Calu3 (cell line): ENCODE results near the gene PCYT2. TPM values are rescaled to one million over a fixed set of nuclear protein-coding genes. Genes with fewer than 3 reads are reported as not detected.

Experiments used
- BruUV-seq: library from RNA; stranded (reverse); fragments of 400-500 nt; replicated peaks from 2 replicates; lab custom pipeline; 2021; lab: Mats Ljungman, UMichigan
- CTCF ChIA-PET: fragments of 300-600 bp; sonication (Branson Sonifier 250); formaldehyde crosslinking; loops from one replicate; lab custom pipeline; 2022; ENCODE audit warnings: antibody characterized with exemption; lab: Charles Lee
- DNase-seq: peaks from one replicate; pipeline ENCODE4 v3.0.0; 2022
- H3K27ac Mint-ChIP-seq: one replicate; pipeline ENCODE4 v1.8.0; 2022; ENCODE audit warnings: mixed read lengths; ENCODE audit not compliant: unreplicated experiment
- H3K27me3 Mint-ChIP-seq: one replicate; pipeline ENCODE4 v1.8.0; 2022; ENCODE audit warnings: mixed read lengths; ENCODE audit not compliant: unreplicated experiment
- H3K36me3 Mint-ChIP-seq: one replicate; pipeline ENCODE4 v1.8.0; 2022; ENCODE audit warnings: mild to moderate bottlenecking, moderate library complexity, mixed read lengths; ENCODE audit not compliant: insufficient read depth, unreplicated experiment
- H3K4me1 Mint-ChIP-seq: one replicate; pipeline ENCODE4 v1.8.0; 2022; ENCODE audit warnings: mild to moderate bottlenecking, low read depth, mixed read lengths; ENCODE audit not compliant: unreplicated experiment
- H3K4me3 Mint-ChIP-seq: one replicate; pipeline ENCODE4 v1.8.0; 2022; ENCODE audit warnings: mild to moderate bottlenecking, low read depth, moderate library complexity, mixed read lengths; ENCODE audit not compliant: unreplicated experiment
- H3K9me3 Mint-ChIP-seq: one replicate; pipeline ENCODE4 v1.8.0; 2022; ENCODE audit warnings: low read depth, mixed read lengths; ENCODE audit not compliant: unreplicated experiment
- intact Hi-C: fragments of 100-400 bp; cut with micrococcal nuclease; formaldehyde crosslinking; loops from one replicate; pipeline ENCODE4 v1.10.0; 2022; ENCODE audit not compliant: unreplicated experiment
- total RNA-seq: library from RNA; stranded (reverse); gene quantifications from 2 replicates; pipeline ENCODE4 v1.2.3, GENCODE V29; 2022
- TF ChIP-seq, protein P1 (sequence below): fragments of 200-600 bp; IDR thresholded peaks from one replicate; pipeline ENCODE4 v1.8.0; 2022; ENCODE audit warnings: antibody characterized with exemption; ENCODE audit not compliant: unreplicated experiment

The PCYT2 gene
- total RNA-seq, 1 experiment from 2014 or later = 58.4 TPM

DNA sequence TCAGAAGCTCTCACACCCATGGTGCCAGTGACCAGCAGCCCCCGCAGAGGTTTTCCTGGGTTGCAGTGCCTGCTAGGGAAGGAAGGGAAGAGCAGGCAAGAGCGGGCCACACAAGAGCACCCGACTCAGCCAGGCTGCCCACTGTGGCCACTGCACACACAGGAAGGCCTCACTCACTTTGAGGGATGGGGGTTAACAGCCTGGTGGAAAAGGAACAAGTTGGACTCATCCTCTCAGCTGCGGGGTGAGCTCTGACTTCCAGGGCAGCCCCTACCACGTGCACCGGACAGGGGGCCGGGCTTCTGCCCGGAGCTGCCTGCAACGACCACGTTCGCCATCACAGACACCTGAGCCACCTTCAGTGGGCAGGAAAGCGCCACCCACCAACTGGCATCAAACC, 59.0 kb downstream of the PCYT2 start:
- CTCF ChIA-PET = interaction anchor here (0.6 kb wide), 1 partner anchor 141 kb away, joined by 3 read pairs; no protein-coding TSS in a partner anchor
- Mint-ChIP-seq H3K9me3 (no peaks in the 10 kb centered on the region), H3K4me1 (no peaks in the 10 kb centered on the region), H3K27ac (no peak overlapping the region), H3K4me3 (no peak overlapping the region), H3K36me3 (peaks cover 91% of the 10 kb centered on the region), H3K27me3 (no peaks in the 10 kb centered on the region)
- intact Hi-C loops = no loop called here
- DNase-seq = no peak
- no TSS peak for BruUV-seq
- TF ChIP-seq, protein P1, sequence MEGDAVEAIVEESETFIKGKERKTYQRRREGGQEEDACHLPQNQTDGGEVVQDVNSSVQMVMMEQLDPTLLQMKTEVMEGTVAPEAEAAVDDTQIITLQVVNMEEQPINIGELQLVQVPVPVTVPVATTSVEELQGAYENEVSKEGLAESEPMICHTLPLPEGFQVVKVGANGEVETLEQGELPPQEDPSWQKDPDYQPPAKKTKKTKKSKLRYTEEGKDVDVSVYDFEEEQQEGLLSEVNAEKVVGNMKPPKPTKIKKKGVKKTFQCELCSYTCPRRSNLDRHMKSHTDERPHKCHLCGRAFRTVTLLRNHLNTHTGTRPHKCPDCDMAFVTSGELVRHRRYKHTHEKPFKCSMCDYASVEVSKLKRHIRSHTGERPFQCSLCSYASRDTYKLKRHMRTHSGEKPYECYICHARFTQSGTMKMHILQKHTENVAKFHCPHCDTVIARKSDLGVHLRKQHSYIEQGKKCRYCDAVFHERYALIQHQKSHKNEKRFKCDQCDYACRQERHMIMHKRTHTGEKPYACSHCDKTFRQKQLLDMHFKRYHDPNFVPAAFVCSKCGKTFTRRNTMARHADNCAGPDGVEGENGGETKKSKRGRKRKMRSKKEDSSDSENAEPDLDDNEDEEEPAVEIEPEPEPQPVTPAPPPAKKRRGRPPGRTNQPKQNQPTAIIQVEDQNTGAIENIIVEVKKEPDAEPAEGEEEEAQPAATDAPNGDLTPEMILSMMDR = no peak

DNA sequence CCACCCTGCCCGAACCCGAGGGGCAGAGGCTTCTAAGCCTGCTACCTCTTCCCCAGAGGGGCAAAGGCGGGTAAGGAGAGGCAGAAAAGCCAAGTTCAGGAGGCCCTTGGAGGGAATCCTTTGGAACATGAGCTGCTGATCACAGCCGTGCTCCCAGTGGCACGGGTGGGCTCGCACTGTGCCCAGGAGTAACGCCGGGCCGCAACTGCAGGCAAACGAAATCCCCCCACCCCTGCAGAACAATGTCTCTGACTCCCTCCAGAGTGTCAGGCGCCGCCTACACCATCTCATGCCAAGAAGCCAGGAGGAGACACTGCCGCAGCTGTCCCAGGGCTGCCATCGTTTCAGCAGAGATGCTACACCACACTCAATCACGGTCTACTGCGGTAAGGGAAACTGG, 59.8 kb downstream of the PCYT2 start:
- H3K4me3 Mint-ChIP-seq = no peak overlapping the region
- intact Hi-C loops = no loop called here
- no peaks in the 10 kb centered on the region for H3K9me3 Mint-ChIP-seq
- no peak for DNase-seq
- no TSS peak for BruUV-seq
- TF ChIP-seq, protein P1 = no peak
- H3K27me3 Mint-ChIP-seq = no peaks in the 10 kb centered on the region
- no peak overlapping the region for H3K27ac Mint-ChIP-seq
- no peaks in the 10 kb centered on the region for H3K4me1 Mint-ChIP-seq
- CTCF ChIA-PET = no interaction called here
- peaks cover 91% of the 10 kb centered on the region for H3K36me3 Mint-ChIP-seq

Other genes with a start within 250 kb of the PCYT2 start
- 36.5 and 39.5 TPM in 2 replicates for gene OXLD1, start 244.8 kb downstream of the PCYT2 start, total RNA-seq
- gene CCDC137, start 244.7 kb downstream of the PCYT2 start, total RNA-seq = 37.5 and 37.8 TPM in 2 replicates
- gene ARL16, start 227.6 kb downstream of the PCYT2 start, total RNA-seq = 35.4 and 40.1 TPM in 2 replicates
- 160 and 167 TPM in 2 replicates for gene HGS, start 227.4 kb downstream of the PCYT2 start, total RNA-seq
- 94.7 and 101 TPM in 2 replicates for gene MRPL12, start 208.0 kb downstream of the PCYT2 start, total RNA-seq
- gene SLC25A10, start 199.1 kb downstream of the PCYT2 start, total RNA-seq = 66.5 and 72.3 TPM in 2 replicates
- 0.78 TPM in 1 of 2 replicates, not detected in the other for gene GCGR, start 107.2 kb downstream of the PCYT2 start, total RNA-seq
- 37.3 and 38.5 TPM in 2 replicates for gene MCRIP1, start 78.1 kb downstream of the PCYT2 start, total RNA-seq
- gene PPP1R27, start 76.3 kb downstream of the PCYT2 start, total RNA-seq = not detected in 2 replicates
- 750 and 777 TPM in 2 replicates for gene P4HB, start 50.9 kb downstream of the PCYT2 start, total RNA-seq
- 273 and 288 TPM in 2 replicates for gene ARHGDIA, start 40.1 kb downstream of the PCYT2 start, total RNA-seq
- 118 and 122 TPM in 2 replicates for gene ALYREF, start 19.8 kb downstream of the PCYT2 start, total RNA-seq
- gene ANAPC11, start 19.7 kb downstream of the PCYT2 start, total RNA-seq = 110 and 113 TPM in 2 replicates
- gene NPB, start 9.2 kb downstream of the PCYT2 start, total RNA-seq = 0.27 and 0.47 TPM in 2 replicates
- gene SIRT7, start 6.8 kb upstream of the PCYT2 start, total RNA-seq = 50.3 and 56.0 TPM in 2 replicates
- 36.1 and 37.9 TPM in 2 replicates for gene MAFG, start 16.3 kb upstream of the PCYT2 start, total RNA-seq
- 102 and 105 TPM in 2 replicates for gene PYCR1, start 25.9 kb upstream of the PCYT2 start, total RNA-seq
- gene MYADML2, start 35.8 kb upstream of the PCYT2 start, total RNA-seq = not detected in 2 replicates
- not detected in 2 replicates for gene NOTUM, start 49.8 kb upstream of the PCYT2 start, total RNA-seq
- 37.7 and 43.5 TPM in 2 replicates for gene ASPSCR1, start 66.2 kb upstream of the PCYT2 start, total RNA-seq
- gene CENPX, start 111.5 kb upstream of the PCYT2 start, total RNA-seq = 84.4 and 86.9 TPM in 2 replicates
- gene LRRC45, start 111.9 kb upstream of the PCYT2 start, total RNA-seq = 31.2 and 32.6 TPM in 2 replicates
- 8.0 and 9.3 TPM in 2 replicates for gene RAC3, start 120.3 kb upstream of the PCYT2 start, total RNA-seq
- gene DCXR, start 126.3 kb upstream of the PCYT2 start, total RNA-seq = 87.8 and 95.3 TPM in 2 replicates
- 26.4 and 33.5 TPM in 2 replicates for gene RFNG, start 140.4 kb upstream of the PCYT2 start, total RNA-seq
- gene GPS1, start 140.5 kb upstream of the PCYT2 start, total RNA-seq = 114 and 115 TPM in 2 replicates
- 132 and 146 TPM in 2 replicates for gene DUS1L, start 154.4 kb upstream of the PCYT2 start, total RNA-seq
- 346 and 372 TPM in 2 replicates for gene FASN, start 186.8 kb upstream of the PCYT2 start, total RNA-seq